ENCODE data around the gene AGBL1. TPM values are rescaled to one million over a fixed set of nuclear protein-coding genes. Genes with fewer than 3 reads are reported as not detected.
"Not testable (repeated sequence)": the region's sequence is repeated elsewhere in the genome, so short reads cannot be mapped to it uniquely, and the experiment has no call there.

Gene AGBL1
- total RNA-seq, 4 donors from 2014 or later = 0.32 to 0.40 TPM; not detected in 2

DNA sequence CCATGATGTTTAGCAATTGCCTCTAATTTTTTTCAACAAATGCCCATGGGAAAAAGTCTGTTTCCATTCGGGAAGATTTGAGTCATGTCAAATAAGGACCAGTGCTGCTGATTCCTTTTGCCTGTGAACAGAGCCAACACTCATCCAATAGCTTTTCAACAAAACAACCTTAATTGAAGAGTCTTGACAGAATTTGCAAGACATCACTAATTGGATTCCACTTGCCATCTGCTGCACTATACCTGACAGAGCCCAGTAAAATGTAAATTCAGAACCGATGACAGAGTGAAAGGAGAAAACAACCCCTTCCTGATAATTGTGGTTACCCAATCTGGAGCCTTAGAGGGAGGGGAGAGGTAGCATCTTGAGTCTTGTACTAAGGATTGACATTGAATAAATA lies 426.7 kb downstream of the AGBL1 start:
- Histone ChIP-seq H3K4me1 (no peaks in the 10 kb centered on the region), H3K9me3 (no peaks in the 10 kb centered on the region), H3K27me3 (no peaks in the 10 kb centered on the region), H3K36me3 (no peaks in the 10 kb centered on the region), H3K4me3 (no peak overlapping the region), H3K27ac (no peak overlapping the region)
- 60 to 71% methylated on average over 2 of the region's 2 CpGs for WGBS, 2 donors (ENCODE audit: low coverage in 1 of 2)
- TF ChIP-seq POLR2AphosphoS5 (IDR thresholded peaks at IDR 0.05) (no peak), EP300 (IDR thresholded peaks at IDR 0.05; ENCODE audit: low read depth) (no peak), POLR2A (IDR thresholded peaks at IDR 0.05) (no peak), CTCF (IDR thresholded peaks at IDR 0.05) (no peak)
- in situ Hi-C loops (cut with MboI; ENCODE audit: low pct_ligation_motif_present in 1 of 4, low pct_unique_long_range_greater_than_20kb in 1 of 4, low sequenced_read_pairs in 3 of 4) = no loop called here
- no peak for DNase-seq
- intact Hi-C loops (cut with DNase I; ENCODE audit: low total_unique reads) = no loop called here

DNA sequence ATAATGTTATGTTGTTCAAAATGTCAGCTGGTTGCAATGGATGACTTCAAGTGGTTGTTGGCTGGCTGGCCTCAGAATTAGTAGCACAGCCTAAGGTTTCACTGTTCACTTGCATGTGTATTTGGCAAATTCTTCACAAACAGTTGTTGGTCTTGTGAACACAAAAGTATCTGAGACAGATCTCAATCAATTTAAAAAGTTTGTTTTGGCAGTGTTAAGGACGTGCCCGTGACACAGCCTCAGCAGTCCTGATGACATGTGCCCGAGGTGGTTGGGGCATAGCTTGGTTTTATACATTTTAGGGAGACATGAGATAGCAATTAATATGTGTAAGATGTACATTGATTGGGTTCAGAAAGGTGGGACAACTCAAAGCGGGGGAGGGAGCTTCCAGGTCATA lies 436.0 kb downstream of the AGBL1 start:
- WGBS, 2 donors (ENCODE audit: low coverage in 1 of 2) = 72 to 81% methylated on average over 3 to 4 of the region's 4 CpGs
- Histone ChIP-seq H3K27me3 (no peaks in the 10 kb centered on the region), H3K4me1 (no peaks in the 10 kb centered on the region), H3K4me3 (no peak overlapping the region), H3K27ac (no peak overlapping the region), H3K9me3 (no peaks in the 10 kb centered on the region), H3K36me3 (no peaks in the 10 kb centered on the region)
- DNase-seq = no peak
- in situ Hi-C loops (cut with MboI; ENCODE audit: low pct_ligation_motif_present in 1 of 4, low pct_unique_long_range_greater_than_20kb in 1 of 4, low sequenced_read_pairs in 3 of 4) = no loop called here
- TF ChIP-seq POLR2AphosphoS5 (IDR thresholded peaks at IDR 0.05) = no peak
- no peak for TF ChIP-seq POLR2A (IDR thresholded peaks at IDR 0.05)
- TF ChIP-seq CTCF (IDR thresholded peaks at IDR 0.05) = no peak
- no peak for TF ChIP-seq EP300 (IDR thresholded peaks at IDR 0.05; ENCODE audit: low read depth)
- intact Hi-C loops (cut with DNase I; ENCODE audit: low total_unique reads) = no loop called here

DNA sequence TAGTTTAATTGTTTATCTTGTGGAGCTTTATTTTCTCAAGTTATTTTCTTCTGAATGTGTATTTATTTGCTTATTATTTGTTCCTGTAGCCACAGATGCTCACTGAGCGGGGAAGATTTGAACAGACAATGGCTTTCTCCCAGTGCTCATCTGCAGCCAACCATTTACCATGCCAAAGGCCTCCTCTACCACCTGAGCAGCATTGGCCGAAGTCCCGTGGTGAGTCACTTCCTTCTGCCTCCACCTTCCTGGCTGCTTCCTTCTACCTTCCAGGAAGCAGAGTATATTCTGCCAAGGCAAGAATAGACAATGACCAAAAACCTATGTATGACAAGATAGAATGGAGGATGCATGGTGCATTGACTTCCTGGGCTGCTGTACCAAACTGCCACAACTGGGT lies 443.1 kb downstream of the AGBL1 start:
- no peak overlapping the region for H3K4me3 ChIP-seq
- no peaks in the 10 kb centered on the region for H3K27me3 ChIP-seq
- no peaks in the 10 kb centered on the region for H3K4me1 ChIP-seq
- intact Hi-C loops (cut with DNase I; ENCODE audit: low total_unique reads) (no loop called here), in situ Hi-C loops (cut with MboI; ENCODE audit: low pct_ligation_motif_present in 1 of 4, low pct_unique_long_range_greater_than_20kb in 1 of 4, low sequenced_read_pairs in 3 of 4) (no loop called here)
- no peak for DNase-seq
- no peaks in the 10 kb centered on the region for H3K36me3 ChIP-seq
- no peak overlapping the region for H3K27ac ChIP-seq
- no peaks in the 10 kb centered on the region for H3K9me3 ChIP-seq
- TF ChIP-seq POLR2AphosphoS5 (IDR thresholded peaks at IDR 0.05) = no peak
- WGBS, 2 donors (ENCODE audit: low coverage in 1 of 2) = 77% methylated on average over 3 of the region's 3 CpGs; no CpG with 5 or more reads in 1 of the 2 donors

GRCh38 chr15:86526938-86527690 lies 447.4 kb downstream of the AGBL1 start:
- Histone ChIP-seq H3K4me1 (no peaks in the 10 kb centered on the region), H3K36me3 (no peaks in the 10 kb centered on the region), H3K27me3 (no peaks in the 10 kb centered on the region), H3K4me3 (no peak overlapping the region), H3K9me3 (no peaks in the 10 kb centered on the region), H3K27ac (no peak overlapping the region)
- in situ Hi-C loops (cut with MboI; ENCODE audit: low pct_ligation_motif_present in 1 of 4, low pct_unique_long_range_greater_than_20kb in 1 of 4, low sequenced_read_pairs in 3 of 4) = no loop called here
- intact Hi-C loops (cut with DNase I; ENCODE audit: low total_unique reads) = no loop called here
- TF ChIP-seq POLR2A (IDR thresholded peaks at IDR 0.05) (no peak), CTCF (IDR thresholded peaks at IDR 0.05) (no peak), EP300 (IDR thresholded peaks at IDR 0.05; ENCODE audit: low read depth) (no peak), POLR2AphosphoS5 (IDR thresholded peaks at IDR 0.05) (no peak)
- WGBS, 2 donors (ENCODE audit: low coverage in 1 of 2) = 71 to 81% methylated on average over 1 to 4 of the region's 4 CpGs
- DNase-seq = no peak

- H3K36me3 ChIP-seq; DNase-seq; H3K9me3 ChIP-seq; in situ Hi-C loops (cut with MboI; ENCODE audit: low pct_ligation_motif_present in 1 of 4, low pct_unique_long_range_greater_than_20kb in 1 of 4, low sequenced_read_pairs in 3 of 4); H3K27me3 ChIP-seq; H3K27ac ChIP-seq; H3K4me1 ChIP-seq; H3K4me3 ChIP-seq; intact Hi-C loops (cut with DNase I; ENCODE audit: low total_unique reads): not testable (repeated sequence)
- 91 to 100% methylated on average over 2 to 26 of the region's 26 CpGs for WGBS, 2 donors (ENCODE audit: low coverage in 1 of 2)
Observed at GRCh38 chr15:86528094-86528493, 448.4 kb downstream of the AGBL1 start.

All from transverse colon (tissue), 4 donors.